ENCODE measurements around the gene CDC25C.

The CDC25C gene

DNA sequence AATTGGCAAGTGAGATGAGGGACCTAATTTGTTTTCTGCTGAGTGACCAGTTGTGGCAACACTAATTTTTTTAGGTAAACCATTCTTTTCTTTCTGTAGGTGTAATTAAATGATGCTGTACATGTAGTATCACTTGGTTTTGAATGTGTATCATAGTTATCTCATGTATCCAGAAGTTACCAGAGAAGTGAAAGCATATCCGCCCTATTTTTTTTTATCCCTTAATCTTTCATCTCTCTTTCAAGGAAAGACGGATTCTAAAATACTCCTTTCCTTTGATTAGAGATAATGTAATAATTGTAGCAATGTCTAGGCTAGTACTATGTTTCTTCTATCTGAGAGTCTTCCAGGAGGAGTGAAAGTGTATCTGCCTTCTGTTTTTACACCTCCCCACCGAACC, 28.0 kb upstream of the CDC25C start:
- DNase-seq (ENCODE audit: extremely low read depth, insufficient read length): no peak
- Histone ChIP-seq H3K4me3 (replicated peaks; ENCODE audit: low read depth, low read length) (no peak overlapping the region), H3K27me3 (replicated peaks; ENCODE audit: control insufficient read depth, insufficient read depth, low read length) (no peaks in the 10 kb centered on the region), H3K36me3 (ENCODE audit: control insufficient read depth, insufficient read depth, low read length) (0 out of 2 replicates have a peak, but pooled peaks cover 1% of the 10 kb centered on the region)
- TF ChIP-seq, protein P1, sequence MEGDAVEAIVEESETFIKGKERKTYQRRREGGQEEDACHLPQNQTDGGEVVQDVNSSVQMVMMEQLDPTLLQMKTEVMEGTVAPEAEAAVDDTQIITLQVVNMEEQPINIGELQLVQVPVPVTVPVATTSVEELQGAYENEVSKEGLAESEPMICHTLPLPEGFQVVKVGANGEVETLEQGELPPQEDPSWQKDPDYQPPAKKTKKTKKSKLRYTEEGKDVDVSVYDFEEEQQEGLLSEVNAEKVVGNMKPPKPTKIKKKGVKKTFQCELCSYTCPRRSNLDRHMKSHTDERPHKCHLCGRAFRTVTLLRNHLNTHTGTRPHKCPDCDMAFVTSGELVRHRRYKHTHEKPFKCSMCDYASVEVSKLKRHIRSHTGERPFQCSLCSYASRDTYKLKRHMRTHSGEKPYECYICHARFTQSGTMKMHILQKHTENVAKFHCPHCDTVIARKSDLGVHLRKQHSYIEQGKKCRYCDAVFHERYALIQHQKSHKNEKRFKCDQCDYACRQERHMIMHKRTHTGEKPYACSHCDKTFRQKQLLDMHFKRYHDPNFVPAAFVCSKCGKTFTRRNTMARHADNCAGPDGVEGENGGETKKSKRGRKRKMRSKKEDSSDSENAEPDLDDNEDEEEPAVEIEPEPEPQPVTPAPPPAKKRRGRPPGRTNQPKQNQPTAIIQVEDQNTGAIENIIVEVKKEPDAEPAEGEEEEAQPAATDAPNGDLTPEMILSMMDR (IDR thresholded peaks at IDR 0.05; ENCODE audit: insufficient read depth, low read length, poor library complexity, severe bottlenecking): no peak

DNA sequence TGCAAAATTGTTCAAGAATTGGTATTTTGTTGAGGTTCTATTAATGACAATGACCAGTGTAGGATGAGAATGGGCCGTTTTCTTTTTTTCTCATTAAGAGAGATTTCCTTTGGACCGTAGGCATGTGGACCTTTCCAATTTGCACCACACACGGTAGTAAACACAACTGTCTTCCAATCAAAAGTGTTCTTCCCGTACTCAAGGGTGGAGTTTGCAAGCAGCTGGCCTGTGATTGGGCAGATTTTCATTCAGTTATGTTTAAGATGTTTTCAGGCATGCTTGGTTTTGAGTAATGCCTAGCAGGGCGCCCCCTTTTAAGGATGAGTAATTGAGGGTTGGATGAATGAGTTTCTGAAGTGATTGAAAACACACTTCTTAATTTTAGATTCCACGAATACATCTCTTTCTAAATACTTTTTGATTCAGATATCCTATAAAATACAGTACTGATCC, 23.3 kb upstream of the CDC25C start:
- no peaks in the 10 kb centered on the region for H3K27me3 ChIP-seq (replicated peaks; ENCODE audit: control insufficient read depth, insufficient read depth, low read length)
- DNase-seq (ENCODE audit: extremely low read depth, insufficient read length): peak; percentile 46
- TF ChIP-seq, protein P1 (IDR thresholded peaks at IDR 0.05; ENCODE audit: insufficient read depth, low read length, poor library complexity, severe bottlenecking): peak; percentile 21
- peak overlapping the region; percentile 92; the same call in 1 of the 2 replicates for H3K4me3 ChIP-seq (replicated peaks; ENCODE audit: low read depth, low read length)
- H3K36me3 ChIP-seq (ENCODE audit: control insufficient read depth, insufficient read depth, low read length): no peaks in the 10 kb centered on the region; the same call in 1 of the 2 replicates

DNA sequence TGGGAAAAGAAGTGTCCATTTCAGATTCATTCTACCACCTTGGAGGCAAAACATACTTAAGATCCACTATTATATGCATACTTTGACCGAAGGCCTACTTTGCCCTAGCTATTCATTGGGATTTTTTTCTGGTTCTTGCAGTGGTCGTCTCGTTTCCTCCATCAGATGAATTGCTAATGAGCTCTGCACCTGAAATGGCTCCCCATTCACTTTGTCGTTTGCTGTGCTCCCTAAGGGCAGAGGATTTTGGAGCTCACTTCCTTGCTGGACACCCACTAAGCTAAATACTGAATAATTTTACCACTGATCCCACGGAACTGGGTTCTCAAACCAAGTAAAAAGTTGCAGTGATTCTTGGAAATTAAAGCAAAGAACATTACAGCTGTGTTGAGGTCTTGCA, 22.8 kb upstream of the CDC25C start:
- peak overlapping the region; percentile 92 for H3K4me3 ChIP-seq (replicated peaks; ENCODE audit: low read depth, low read length)
- DNase-seq (ENCODE audit: extremely low read depth, insufficient read length): no peak
- no peaks in the 10 kb centered on the region for H3K27me3 ChIP-seq (replicated peaks; ENCODE audit: control insufficient read depth, insufficient read depth, low read length)
- H3K36me3 ChIP-seq (ENCODE audit: control insufficient read depth, insufficient read depth, low read length): no peaks in the 10 kb centered on the region; the same call in 1 of the 2 replicates
- TF ChIP-seq, protein P1 (IDR thresholded peaks at IDR 0.05; ENCODE audit: insufficient read depth, low read length, poor library complexity, severe bottlenecking): no peak

DNA sequence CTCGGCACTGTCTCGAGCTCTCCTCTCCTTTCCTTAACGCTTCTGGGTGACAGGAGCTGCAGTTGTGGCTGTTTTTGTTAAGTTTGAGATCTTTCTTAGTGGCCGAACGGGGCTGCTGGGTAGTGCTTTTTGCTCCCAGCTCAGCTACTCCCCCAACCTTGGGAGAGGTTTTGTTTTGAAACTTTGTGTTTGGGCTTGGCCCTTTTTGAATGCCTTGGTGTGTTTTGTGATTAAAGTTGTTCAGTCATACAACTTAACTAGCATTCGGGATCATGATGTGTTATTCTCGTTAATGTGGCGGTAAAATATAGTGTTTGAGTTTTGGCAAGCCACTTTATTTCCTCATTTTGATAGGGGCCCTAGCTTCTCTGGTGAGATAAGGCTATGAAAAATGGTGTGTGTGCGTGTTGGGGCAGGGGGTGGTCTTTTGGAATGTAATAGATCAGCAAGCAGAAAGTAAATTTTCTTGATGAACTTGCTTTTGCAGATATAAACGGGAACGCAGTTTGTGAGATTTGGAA, 22.0 kb upstream of the CDC25C start:
- Histone ChIP-seq H3K27me3 (replicated peaks; ENCODE audit: control insufficient read depth, insufficient read depth, low read length) (no peaks in the 10 kb centered on the region), H3K4me3 (replicated peaks; ENCODE audit: low read depth, low read length) (peak overlapping the region; percentile 92), H3K36me3 (ENCODE audit: control insufficient read depth, insufficient read depth, low read length) (peaks cover 1% of the 10 kb centered on the region)
- no peak for DNase-seq (ENCODE audit: extremely low read depth, insufficient read length)
- TF ChIP-seq, protein P1 (IDR thresholded peaks at IDR 0.05; ENCODE audit: insufficient read depth, low read length, poor library complexity, severe bottlenecking): no peak

DNA sequence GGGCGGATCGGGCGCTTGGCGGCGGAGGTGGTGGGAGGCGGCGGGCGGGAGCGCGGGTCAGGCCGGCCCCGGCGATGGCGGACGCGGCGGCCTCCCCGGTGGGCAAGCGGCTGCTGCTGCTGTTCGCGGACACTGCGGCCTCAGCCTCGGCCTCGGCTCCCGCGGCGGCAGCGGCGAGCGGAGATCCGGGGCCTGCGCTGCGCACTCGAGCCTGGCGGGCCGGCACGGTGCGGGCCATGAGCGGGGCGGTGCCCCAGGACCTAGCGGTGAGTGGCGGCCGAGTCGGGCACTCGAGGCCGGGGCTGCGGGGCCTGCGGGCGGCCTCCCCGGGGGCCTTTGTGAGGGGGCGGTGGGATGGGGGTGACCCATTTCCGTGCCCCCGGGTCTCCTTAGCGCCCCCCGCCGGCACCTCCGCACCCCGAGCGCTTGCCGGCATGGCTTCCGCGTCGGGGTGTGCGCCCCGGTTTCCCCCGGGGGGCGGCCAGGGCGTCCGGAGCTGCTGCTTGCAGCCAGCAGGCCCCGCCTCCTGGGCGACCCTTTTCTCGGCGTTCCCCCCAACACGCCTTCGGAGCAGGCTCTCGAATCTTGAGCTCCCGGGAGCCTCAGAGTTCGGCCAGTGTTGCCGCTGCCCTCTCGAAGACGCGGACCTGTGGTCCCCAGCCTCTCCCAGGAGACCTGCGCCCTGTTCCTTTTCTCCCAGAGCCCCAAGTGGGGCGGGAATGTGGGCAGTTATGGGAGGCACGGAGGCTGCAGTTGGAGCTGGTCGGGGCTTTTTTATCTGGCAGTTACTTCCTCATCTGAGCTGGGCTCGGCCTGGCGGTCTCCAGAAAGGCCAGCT, 21.3 kb upstream of the CDC25C start:
- TF ChIP-seq, protein P1 (IDR thresholded peaks at IDR 0.05; ENCODE audit: insufficient read depth, low read length, poor library complexity, severe bottlenecking): peak; percentile 41
- peak overlapping the region; percentile 92 for H3K4me3 ChIP-seq (replicated peaks; ENCODE audit: low read depth, low read length)
- peaks cover 4% of the 10 kb centered on the region for H3K36me3 ChIP-seq (ENCODE audit: control insufficient read depth, insufficient read depth, low read length)
- no peaks in the 10 kb centered on the region for H3K27me3 ChIP-seq (replicated peaks; ENCODE audit: control insufficient read depth, insufficient read depth, low read length)
- DNase-seq (ENCODE audit: extremely low read depth, insufficient read length): peak; percentile 83
